Measurements from ENCODE around the gene C1GALT1C1.
"Not testable (repeated sequence)": the region's sequence is repeated elsewhere in the genome, so short reads cannot be mapped to it uniquely, and the experiment has no call there.

C1GALT1C1 gene

GRCh38 chrX:120629667-120630537, at the start of gene C1GALT1C1:
TSS of gene C1GALT1C1 (minus strand) at chrX:120630054. CDS start at chrX:120627166, 2,888 bp downstream.
- peak; percentile 93 for DNase-seq

DNA sequence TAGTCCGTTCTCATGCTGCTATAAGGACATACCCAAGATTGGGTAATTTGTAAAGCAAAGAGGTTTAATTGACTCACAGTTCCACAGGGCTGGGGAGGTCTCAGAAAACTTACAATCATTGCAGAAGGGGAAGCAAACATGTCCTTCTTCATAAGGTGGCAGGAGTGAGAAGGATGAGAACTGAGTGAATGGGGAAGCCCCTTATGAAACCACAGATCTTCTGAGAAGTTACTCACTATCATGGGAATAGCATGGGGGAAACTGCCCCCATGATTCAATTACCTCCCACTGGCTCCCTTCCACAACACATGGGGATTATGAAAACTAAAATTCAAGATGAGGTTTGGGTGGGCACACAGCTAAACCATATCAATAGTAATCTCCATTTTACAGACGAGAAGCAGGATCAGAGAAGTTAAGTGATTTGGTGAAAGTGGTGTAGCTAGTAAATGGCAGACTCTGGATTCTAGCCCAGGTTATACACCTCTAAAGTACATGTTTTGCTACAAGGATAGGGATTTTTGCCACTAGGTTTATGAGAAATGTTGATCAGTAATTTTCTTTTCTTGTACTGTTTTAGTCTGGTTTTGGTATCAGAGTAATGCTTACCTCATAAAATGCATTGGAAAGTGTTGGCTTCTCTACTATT, 47.3 kb upstream of the C1GALT1C1 start:
- DNase-seq = no peak

DNA sequence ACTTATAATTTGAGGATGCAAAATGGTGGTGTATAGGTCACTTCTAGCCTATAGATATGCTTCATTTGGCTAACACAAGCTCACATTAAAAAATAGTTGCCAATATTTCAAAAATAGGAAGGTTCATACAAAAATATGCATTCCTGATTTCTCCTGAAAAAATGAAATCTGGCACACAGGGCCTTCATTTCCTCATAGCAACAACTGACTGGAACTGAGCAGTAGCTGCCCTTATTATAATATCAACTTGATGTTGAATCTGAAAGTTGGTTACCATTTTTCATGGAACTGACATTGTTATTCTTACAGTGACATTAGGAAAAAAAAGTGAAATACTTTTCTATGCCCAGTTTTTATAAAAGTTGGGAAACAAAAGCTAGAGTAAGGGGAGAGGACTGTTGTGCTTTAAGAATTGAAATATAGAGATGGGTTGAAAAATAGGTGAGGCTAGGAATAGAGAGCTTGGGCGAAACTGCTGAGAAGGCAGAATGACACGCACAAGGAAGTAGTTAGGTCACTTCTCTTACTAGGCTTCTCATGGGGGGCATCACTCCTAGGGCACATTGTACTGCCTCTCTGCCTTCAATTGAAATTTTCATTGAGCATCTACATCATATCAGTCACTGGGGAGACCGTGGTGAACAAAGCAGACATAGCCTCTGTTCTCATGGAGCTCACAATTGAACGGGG, 43.1 kb upstream of the C1GALT1C1 start:
- DNase-seq = no peak

- DNase-seq = no peak
These were observed 42.5 kb upstream of the C1GALT1C1 start for GRCh38 chrX:120672389-120672788.

DNA sequence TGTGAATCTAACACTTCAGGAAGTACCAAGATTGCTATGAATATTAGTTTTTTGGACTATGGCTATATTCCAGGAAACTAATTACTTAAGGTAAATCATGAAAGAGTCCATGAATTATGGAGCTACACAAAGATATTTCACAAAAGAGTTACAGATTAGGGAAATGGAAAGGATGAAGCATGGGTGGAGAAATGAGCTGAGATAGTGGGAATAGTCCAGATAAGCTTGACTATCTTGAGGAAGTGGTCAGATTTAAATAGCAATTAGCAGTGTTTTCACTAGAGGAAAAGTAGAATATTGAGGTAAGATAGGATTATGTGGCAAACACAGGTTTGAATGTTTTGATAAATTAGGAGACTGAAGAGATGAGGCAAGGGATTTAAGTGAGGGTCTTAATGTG, 42.1 kb upstream of the C1GALT1C1 start:
- no peak for DNase-seq

GRCh38 chrX:120668357-120668756, 38.5 kb upstream of the C1GALT1C1 start:
- DNase-seq = no peak

GRCh38 chrX:120664535-120664934, 34.7 kb upstream of the C1GALT1C1 start:
- DNase-seq = not testable (repeated sequence)

- peak; percentile 11 for DNase-seq
These were observed 34.2 kb upstream of the C1GALT1C1 start for GRCh38 chrX:120664081-120664480.

DNA sequence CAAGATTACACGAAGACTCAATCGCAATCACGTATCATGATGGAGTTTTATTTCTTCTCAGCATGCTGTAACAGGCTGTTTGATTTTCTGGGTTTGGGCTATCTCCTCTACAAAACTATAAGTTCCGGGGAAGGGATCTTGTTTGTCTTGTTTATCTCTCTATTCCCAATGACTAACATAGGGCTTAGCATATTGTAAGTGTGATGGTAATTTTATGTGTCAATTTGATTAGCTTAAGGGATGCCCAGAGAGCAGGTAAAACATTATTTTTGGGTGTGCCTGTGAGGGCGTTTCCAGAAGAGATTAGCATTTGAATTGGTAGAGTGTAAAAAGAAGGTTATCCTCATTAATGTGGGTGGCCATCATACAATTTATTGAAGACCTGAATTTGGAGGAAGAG, 32.8 kb upstream of the C1GALT1C1 start:
- DNase-seq = no peak

- DNase-seq = no peak
These were observed 30.8 kb upstream of the C1GALT1C1 start for GRCh38 chrX:120660637-120661036.

- DNase-seq = peak; percentile 22
These were observed 23.1 kb upstream of the C1GALT1C1 start for GRCh38 chrX:120653000-120653399.

GRCh38 chrX:120652256-120652655, 22.4 kb upstream of the C1GALT1C1 start:
- not testable (repeated sequence) for DNase-seq

DNA sequence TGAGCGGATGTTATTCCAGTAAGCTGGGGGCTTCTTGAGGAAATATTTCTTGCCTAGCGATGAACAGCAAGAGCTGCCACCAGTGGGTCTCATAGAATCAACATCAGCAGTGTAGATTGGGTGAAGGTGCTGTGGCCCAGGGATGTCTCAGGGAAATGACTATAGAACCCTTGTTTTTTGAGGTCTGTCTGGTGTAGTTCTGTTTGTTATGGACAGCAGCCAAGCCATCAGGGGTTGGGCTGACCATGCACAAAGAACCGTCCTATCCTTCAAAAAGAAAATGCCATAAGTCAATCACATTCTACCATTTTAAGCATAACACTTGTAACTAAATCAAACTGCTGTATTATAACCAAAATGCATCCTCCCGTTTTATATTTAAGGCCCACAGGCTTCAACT, 17.3 kb upstream of the C1GALT1C1 start:
- DNase-seq = no peak

DNA sequence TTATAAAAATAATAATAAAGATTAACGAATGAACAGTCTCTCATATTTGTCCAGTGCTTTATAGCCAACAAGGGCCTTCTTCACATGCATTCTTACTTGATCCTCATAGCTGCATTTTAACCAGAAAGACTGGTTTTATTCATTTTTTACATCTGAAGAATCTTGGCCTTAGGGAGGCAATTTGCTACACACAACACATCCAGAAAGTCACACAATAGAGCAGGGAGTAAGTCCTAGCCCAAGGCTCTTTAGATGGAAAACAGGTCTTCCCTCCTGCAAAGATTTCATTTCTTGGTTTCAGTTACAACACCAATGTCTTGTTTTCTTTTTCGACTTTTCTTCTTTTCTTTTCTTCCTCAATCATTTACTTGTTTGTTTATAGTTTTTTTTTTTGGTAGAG, 13.0 kb upstream of the C1GALT1C1 start:
- no peak for DNase-seq

DNA sequence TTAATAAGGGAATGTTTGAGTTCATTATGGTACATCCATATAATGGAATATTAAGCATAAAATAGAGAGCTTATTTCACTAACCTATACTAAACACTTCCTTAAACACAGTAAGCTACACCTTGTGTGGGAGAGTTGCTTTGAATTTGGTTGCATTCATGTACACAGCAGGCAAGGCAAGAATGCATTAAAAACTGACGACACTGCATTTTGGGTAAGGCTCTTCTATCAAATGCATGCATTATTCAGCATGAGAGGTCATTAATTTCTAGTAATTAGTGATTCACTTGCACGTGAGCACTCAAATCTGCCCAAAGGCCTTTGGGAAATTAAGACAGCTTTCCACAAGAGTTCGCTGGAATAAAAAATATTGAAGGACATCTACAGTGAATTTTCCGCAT, 8.8 kb upstream of the C1GALT1C1 start:
- no peak for DNase-seq

DNA sequence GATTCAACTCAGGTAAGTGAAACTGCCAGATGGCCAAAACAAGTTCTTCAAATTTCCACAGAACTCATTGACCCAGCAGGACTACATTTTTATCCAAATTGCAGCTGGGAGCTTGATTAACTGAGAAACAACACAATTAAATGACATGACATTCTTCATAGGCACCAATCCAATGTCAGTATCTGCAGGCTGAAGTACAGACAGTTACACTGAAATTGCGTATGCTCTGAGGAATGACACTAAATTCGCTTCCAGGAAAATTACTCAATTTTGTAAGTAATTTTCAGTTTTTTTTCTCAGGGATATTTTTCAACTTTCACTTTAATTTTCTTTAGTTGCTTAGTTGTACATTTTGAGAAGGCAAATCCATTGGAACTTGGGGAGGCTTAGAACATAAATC, 4.5 kb downstream of the C1GALT1C1 start:
- no peak for DNase-seq

DNA sequence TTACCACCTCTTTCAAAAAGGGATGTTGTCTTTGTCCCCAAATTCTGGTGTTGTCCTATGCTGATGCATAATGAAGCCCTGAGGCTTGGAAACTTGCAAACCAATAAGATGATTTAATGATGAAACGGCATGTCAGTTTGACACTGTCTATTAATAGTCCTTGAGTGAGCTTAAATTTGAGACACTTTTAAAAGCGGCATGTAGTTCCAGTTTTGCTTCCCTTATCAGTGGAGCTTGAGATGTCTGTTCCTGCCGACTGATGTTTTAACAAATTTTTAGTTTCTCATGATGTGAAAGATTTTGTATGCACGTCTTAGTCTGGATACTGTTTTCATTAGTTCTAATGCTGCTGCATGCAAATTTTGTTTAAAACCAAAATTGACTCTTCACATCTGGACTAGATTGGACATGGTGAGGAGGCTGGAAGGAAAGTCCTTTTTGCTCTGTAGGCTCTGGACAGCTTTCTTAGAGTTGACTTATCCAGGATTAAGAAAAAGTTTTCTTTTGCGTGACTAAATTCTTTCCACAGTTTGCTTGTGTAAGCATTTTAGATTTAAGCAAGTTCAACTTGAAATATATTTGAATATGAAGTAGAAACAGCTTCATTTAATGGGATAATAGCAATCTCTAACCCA, 11.7 kb downstream of the C1GALT1C1 start:
- DNase-seq = no peak

GRCh38 chrX:120614816-120615215, 15.0 kb downstream of the C1GALT1C1 start:
- peak; percentile 13 for DNase-seq

DNA sequence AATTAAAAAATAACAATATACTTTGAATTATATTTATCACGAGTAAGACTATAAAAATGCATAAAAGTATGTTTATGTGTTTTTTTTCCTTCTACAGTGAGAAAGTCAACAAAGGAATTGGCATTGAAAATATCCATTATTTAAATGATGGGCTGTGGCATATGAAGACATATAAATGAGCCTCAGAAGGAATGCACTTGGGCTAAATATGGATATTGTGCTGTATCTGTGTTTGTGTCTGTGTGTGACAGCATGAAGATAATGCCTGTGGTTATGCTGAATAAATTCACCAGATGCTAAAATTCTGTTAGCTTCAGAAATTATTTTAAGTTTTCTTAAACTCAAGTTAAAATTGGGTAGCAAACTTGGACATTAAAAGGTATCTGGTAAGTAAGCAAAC, 17.8 kb downstream of the C1GALT1C1 start:
- no peak for DNase-seq

- DNase-seq = no peak
These were observed 25.5 kb downstream of the C1GALT1C1 start for GRCh38 chrX:120604361-120604782.

- peak; percentile 94 for DNase-seq
These were observed 26.0 kb downstream of the C1GALT1C1 start, which contains the start of gene MCTS1 for GRCh38 chrX:120603707-120604360. TSS of gene MCTS1 (plus strand) at chrX:120604101. CDS start at chrX:120604237, 136 bp downstream.

DNA sequence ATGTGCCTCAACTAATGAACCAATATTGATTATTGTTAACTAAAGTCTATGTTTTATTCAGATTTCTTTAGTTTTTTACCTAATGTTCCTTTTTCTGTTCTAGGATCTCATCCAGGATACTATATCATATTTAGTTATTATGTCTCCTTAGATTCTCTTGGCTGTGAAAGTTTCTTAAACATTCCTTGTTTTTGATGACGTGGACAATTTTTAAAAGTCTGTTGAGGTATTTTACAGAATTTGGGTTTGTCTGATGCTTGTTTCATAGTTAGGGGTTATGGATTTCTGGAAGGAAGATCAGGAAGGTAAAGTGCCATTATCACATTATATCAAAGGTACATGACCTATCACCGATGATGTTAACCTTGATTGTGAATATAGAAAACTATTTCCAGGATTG, 44.2 kb downstream of the C1GALT1C1 start:
- no peak for DNase-seq

All from eye (tissue), 1 donor.